ENCODE results near the gene PCDHGB7.
"Not testable (repeated sequence)": the region's sequence is repeated elsewhere in the genome, so short reads cannot be mapped to it uniquely, and the experiment has no call there.

Gene PCDHGB7

GRCh38 chr5:141389153-141390042, 28.1 kb upstream of the PCDHGB7 start:
- Histone ChIP-seq H3K9me3 (no peaks in the 10 kb centered on the region), H3K27me3 (no peaks in the 10 kb centered on the region), H3K4me3 (ENCODE audit: low read depth, low read length) (no peak overlapping the region), H3K4me1 (no peaks in the 10 kb centered on the region), H3K36me3 (no peaks in the 10 kb centered on the region; the same call in 1 of the 2 replicates)
- no peak for DNase-seq
- TF ChIP-seq, protein P1, sequence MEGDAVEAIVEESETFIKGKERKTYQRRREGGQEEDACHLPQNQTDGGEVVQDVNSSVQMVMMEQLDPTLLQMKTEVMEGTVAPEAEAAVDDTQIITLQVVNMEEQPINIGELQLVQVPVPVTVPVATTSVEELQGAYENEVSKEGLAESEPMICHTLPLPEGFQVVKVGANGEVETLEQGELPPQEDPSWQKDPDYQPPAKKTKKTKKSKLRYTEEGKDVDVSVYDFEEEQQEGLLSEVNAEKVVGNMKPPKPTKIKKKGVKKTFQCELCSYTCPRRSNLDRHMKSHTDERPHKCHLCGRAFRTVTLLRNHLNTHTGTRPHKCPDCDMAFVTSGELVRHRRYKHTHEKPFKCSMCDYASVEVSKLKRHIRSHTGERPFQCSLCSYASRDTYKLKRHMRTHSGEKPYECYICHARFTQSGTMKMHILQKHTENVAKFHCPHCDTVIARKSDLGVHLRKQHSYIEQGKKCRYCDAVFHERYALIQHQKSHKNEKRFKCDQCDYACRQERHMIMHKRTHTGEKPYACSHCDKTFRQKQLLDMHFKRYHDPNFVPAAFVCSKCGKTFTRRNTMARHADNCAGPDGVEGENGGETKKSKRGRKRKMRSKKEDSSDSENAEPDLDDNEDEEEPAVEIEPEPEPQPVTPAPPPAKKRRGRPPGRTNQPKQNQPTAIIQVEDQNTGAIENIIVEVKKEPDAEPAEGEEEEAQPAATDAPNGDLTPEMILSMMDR (IDR thresholded peaks at IDR 0.05; ENCODE audit: low read depth, low read length), result no peak

DNA sequence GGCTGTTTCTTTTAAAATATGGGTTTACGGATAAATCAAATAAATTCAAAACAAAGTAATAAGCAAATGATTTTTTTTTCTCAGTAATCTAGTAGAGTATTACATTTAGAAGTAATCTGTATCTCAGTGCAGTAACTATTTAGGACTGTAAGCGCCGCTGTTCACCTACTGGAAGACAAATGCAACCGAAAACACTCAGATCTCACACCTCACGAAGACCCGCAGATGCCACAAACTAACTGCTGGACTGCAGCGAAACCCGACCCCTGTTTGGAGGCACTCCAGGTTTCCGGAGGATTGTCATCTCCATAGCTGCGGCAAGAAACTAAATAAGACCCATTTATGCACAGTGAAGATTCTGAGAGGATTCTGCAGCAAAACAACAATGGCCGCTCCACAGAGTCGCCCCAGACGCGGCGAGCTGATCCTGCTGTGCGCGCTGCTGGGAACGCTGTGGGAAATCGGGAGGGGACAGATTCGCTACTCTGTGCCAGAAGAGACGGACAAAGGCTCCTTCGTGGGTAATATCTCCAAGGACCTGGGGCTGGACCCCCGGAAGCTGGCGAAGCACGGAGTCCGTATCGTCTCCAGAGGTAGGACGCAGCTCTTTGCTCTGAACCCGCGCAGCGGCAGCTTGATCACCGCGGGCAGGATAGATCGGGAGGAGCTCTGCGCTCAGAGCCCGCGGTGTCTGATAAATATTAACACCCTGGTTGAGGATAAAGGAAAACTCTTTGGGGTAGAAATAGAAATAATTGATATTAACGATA, 24.9 kb upstream of the PCDHGB7 start, which contains the start of gene PCDHGA8:
Gene PCDHGA8, plus strand, starts transcription at position 205 of the 770 bp plus-strand sequence. Its CDS starts 181 bp downstream, at position 386.
- H3K4me1 ChIP-seq, result no peaks in the 10 kb centered on the region
- no peaks in the 10 kb centered on the region for H3K9me3 ChIP-seq
- TF ChIP-seq, protein P1 (IDR thresholded peaks at IDR 0.05; ENCODE audit: low read depth, low read length), result peak; percentile 24
- H3K27me3 ChIP-seq, result no peaks in the 10 kb centered on the region
- H3K4me3 ChIP-seq (ENCODE audit: low read depth, low read length), result no peak within 1 kb of the TSS
- H3K36me3 ChIP-seq, result no peaks in the 10 kb centered on the region
- no peak for DNase-seq

- no peak for DNase-seq
- Histone ChIP-seq H3K4me3 (ENCODE audit: low read depth, low read length) (no peak overlapping the region), H3K4me1 (no peaks in the 10 kb centered on the region), H3K27me3 (no peaks in the 10 kb centered on the region), H3K9me3 (no peaks in the 10 kb centered on the region), H3K36me3 (no peaks in the 10 kb centered on the region)
- TF ChIP-seq, protein P1 (IDR thresholded peaks at IDR 0.05; ENCODE audit: low read depth, low read length), result no peak
Measured at GRCh38 chr5:141393267-141393666, 24.2 kb upstream of the PCDHGB7 start.

GRCh38 chr5:141394401-141395187, 22.9 kb upstream of the PCDHGB7 start:
- H3K9me3 ChIP-seq; H3K4me1 ChIP-seq; H3K27me3 ChIP-seq; H3K4me3 ChIP-seq (ENCODE audit: low read depth, low read length); DNase-seq; H3K36me3 ChIP-seq: not testable (repeated sequence)

- not testable (repeated sequence) for DNase-seq; H3K4me1 ChIP-seq; H3K27me3 ChIP-seq; H3K4me3 ChIP-seq (ENCODE audit: low read depth, low read length); H3K36me3 ChIP-seq; H3K9me3 ChIP-seq
Measured at GRCh38 chr5:141397756-141398551, 19.5 kb upstream of the PCDHGB7 start, which contains the start of gene PCDHGB5. Gene PCDHGB5 (plus strand): TSS chr5:141397947. CDS start chr5:141398128, 181 bp downstream.

- Histone ChIP-seq H3K36me3 (no peaks in the 10 kb centered on the region; the same call in none of the 2 replicates), H3K9me3 (no peaks in the 10 kb centered on the region)
Measured at GRCh38 chr5:141398608-141399007, 18.9 kb upstream of the PCDHGB7 start.

More at GRCh38 chr5:141398608-141399007, 18.9 kb upstream of the PCDHGB7 start:
- Histone ChIP-seq H3K27me3 (no peaks in the 10 kb centered on the region), H3K4me3 (ENCODE audit: low read depth, low read length) (no peak overlapping the region), H3K4me1 (no peaks in the 10 kb centered on the region)
- TF ChIP-seq, protein P1 (IDR thresholded peaks at IDR 0.05; ENCODE audit: low read depth, low read length), result no peak
- no peak for DNase-seq
